ENCODE measurements around the gene SPATA13.

The SPATA13 gene

DNA sequence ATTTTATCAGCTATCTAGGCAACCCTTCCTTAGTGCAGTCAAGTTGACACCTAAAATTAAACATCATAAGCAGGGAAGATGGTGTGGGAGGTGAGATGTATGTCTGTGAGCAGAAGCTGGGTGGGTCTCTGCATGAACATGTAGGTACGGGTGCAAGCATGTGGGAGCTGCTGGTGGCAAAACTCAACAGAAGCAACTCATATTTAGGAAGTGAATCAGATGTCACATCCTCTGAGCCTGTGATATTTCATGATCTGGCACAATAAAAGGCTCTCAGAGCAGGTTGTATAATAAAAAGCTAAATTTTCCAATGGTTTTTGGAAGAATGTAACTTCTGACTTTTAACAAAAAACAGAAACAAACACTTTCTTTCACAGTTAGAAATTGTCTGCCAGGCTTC is 193.2 kb downstream of the SPATA13 start:
- in situ Hi-C loops (cut with MboI; ENCODE audit: low sequenced_read_pairs): no loop called here

DNA sequence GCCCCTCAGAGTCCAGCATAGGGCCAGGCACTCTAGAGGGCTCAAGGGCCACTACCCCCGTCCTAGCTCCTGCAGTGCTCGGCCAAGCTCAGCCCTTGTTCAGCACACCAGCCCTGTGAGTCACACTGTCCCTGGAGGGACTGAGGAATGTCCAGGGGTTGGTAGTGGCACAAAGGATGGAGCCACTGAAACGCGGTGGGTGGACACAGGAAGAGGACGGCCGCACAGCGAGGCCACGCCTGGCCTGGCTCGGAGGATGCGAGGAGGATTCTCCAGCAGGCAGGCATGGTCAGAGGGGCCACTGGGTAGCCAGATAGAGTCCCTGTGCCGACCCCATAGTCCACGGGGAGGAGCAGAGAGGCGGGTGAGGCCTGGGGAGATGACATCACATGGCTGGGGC is 194.6 kb downstream of the SPATA13 start:
- in situ Hi-C loops (cut with MboI; ENCODE audit: low sequenced_read_pairs): no loop called here

DNA sequence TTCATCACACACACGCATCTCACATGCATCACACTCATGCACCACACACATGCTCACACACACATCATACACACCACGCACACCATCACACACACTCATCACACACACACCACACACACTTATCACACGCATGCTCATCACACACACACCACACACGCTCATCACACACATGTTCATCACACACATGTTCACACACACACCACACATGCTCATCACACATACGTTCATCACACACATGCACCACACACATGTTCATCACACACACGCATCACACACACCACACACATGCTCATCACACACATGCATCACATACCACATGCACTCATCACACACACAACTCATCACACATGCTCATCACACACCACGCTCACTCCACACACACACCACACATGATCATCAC is 195.8 kb downstream of the SPATA13 start:
- in situ Hi-C loops (cut with MboI; ENCODE audit: low sequenced_read_pairs): no loop called here
